22Rv1 (cell line): ENCODE results near the gene SBF2.

Experiments
- ZFX ChIP-seq: fragments of 450-650 bp; IDR thresholded peaks from 2 replicates; pipeline ENCODE4 v1.6.1; 2017; ENCODE audit warnings: antibody characterized with exemption, borderline replicate concordance
- TF ChIP-seq, protein P1 (sequence below): fragments of 450-650 bp; IDR thresholded peaks from 2 replicates; pipeline ENCODE4 v1.5.1; 2017; ENCODE audit warnings: mild to moderate bottlenecking

- TF ChIP-seq, protein P1, sequence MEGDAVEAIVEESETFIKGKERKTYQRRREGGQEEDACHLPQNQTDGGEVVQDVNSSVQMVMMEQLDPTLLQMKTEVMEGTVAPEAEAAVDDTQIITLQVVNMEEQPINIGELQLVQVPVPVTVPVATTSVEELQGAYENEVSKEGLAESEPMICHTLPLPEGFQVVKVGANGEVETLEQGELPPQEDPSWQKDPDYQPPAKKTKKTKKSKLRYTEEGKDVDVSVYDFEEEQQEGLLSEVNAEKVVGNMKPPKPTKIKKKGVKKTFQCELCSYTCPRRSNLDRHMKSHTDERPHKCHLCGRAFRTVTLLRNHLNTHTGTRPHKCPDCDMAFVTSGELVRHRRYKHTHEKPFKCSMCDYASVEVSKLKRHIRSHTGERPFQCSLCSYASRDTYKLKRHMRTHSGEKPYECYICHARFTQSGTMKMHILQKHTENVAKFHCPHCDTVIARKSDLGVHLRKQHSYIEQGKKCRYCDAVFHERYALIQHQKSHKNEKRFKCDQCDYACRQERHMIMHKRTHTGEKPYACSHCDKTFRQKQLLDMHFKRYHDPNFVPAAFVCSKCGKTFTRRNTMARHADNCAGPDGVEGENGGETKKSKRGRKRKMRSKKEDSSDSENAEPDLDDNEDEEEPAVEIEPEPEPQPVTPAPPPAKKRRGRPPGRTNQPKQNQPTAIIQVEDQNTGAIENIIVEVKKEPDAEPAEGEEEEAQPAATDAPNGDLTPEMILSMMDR = no peak
- TF ChIP-seq ZFX = no peak
Observed at GRCh38 chr11:9858822-9859221, 435.2 kb downstream of the SBF2 start.
